ENCODE results near the gene KRTAP5-5.

DNA sequence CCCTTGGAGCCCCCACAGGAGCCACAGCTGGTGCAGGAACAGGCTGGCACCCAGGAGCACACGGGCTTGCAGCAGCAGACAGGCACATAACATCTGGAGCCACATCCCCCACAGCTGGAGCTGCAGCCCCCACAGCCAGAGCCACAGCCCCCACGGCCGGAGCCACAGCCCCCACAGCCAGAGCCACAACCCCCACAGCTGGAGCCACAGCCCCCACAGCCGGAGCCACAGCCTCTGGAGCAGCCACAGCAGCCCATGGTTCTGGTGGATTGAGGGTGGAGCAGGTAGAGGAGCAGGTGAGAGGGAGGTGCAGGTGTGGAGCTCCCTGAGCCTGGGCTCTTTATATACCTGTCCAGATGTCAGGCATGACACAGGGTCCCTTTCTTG is 31.6 kb upstream of the KRTAP5-5 start, which contains the start of gene KRTAP5-2:
- TF ChIP-seq EZH2 (IDR thresholded peaks at IDR 0.05; ENCODE audit: borderline replicate concordance, insufficient read depth, low read length, poor library complexity, severe bottlenecking) (no peak), SMC3 (conservative IDR thresholded peaks at IDR 0.05; ENCODE audit: poor library complexity) (no peak), EP300 (conservative IDR thresholded peaks at IDR 0.05; ENCODE audit: poor library complexity, severe bottlenecking) (no peak), POLR2AphosphoS5 (IDR thresholded peaks at IDR 0.05) (no peak)
- TF ChIP-seq, protein P1, sequence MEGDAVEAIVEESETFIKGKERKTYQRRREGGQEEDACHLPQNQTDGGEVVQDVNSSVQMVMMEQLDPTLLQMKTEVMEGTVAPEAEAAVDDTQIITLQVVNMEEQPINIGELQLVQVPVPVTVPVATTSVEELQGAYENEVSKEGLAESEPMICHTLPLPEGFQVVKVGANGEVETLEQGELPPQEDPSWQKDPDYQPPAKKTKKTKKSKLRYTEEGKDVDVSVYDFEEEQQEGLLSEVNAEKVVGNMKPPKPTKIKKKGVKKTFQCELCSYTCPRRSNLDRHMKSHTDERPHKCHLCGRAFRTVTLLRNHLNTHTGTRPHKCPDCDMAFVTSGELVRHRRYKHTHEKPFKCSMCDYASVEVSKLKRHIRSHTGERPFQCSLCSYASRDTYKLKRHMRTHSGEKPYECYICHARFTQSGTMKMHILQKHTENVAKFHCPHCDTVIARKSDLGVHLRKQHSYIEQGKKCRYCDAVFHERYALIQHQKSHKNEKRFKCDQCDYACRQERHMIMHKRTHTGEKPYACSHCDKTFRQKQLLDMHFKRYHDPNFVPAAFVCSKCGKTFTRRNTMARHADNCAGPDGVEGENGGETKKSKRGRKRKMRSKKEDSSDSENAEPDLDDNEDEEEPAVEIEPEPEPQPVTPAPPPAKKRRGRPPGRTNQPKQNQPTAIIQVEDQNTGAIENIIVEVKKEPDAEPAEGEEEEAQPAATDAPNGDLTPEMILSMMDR (IDR thresholded peaks at IDR 0.05; ENCODE audit: poor library complexity, severe bottlenecking): no peak
- TF ChIP-seq, protein P2, sequence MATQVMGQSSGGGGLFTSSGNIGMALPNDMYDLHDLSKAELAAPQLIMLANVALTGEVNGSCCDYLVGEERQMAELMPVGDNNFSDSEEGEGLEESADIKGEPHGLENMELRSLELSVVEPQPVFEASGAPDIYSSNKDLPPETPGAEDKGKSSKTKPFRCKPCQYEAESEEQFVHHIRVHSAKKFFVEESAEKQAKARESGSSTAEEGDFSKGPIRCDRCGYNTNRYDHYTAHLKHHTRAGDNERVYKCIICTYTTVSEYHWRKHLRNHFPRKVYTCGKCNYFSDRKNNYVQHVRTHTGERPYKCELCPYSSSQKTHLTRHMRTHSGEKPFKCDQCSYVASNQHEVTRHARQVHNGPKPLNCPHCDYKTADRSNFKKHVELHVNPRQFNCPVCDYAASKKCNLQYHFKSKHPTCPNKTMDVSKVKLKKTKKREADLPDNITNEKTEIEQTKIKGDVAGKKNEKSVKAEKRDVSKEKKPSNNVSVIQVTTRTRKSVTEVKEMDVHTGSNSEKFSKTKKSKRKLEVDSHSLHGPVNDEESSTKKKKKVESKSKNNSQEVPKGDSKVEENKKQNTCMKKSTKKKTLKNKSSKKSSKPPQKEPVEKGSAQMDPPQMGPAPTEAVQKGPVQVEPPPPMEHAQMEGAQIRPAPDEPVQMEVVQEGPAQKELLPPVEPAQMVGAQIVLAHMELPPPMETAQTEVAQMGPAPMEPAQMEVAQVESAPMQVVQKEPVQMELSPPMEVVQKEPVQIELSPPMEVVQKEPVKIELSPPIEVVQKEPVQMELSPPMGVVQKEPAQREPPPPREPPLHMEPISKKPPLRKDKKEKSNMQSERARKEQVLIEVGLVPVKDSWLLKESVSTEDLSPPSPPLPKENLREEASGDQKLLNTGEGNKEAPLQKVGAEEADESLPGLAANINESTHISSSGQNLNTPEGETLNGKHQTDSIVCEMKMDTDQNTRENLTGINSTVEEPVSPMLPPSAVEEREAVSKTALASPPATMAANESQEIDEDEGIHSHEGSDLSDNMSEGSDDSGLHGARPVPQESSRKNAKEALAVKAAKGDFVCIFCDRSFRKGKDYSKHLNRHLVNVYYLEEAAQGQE (IDR thresholded peaks at IDR 0.05; ENCODE audit: borderline replicate concordance): no peak
